MM.1S (cell line): ENCODE measurements around the gene DOK6.

ENCODE experiments used
- DNase-seq: peaks from one replicate; pipeline ENCODE4 v3.0.0-alpha.2; 2015
- H2AFZ ChIP-seq: fragments of 300-600 bp; sonication (generic); 2 replicates; pipeline ENCODE4 v1.6.0; 2016; ENCODE audit warnings: antibody characterized with exemption, low read length
- H3F3A ChIP-seq: fragments of 300-600 bp; sonication (generic); 2 replicates; pipeline ENCODE4 v1.6.1; 2016; ENCODE audit warnings: mild to moderate bottlenecking, antibody characterized with exemption, low read length, moderate library complexity, mixed read lengths; ENCODE audit not compliant: insufficient read depth
- H3K27ac ChIP-seq: fragments of 300-600 bp; sonication (generic); 2 replicates; pipeline ENCODE4 v1.5.1; 2016; ENCODE audit warnings: mild to moderate bottlenecking, low read length
- H3K27me3 ChIP-seq: fragments of 300-600 bp; sonication (generic); replicated peaks from 2 replicates; pipeline ENCODE4 v1.6.0; 2016; ENCODE audit warnings: low read length; ENCODE audit not compliant: insufficient read depth
- H3K36me3 ChIP-seq: fragments of 300-600 bp; sonication (generic); replicated peaks from 2 replicates; pipeline ENCODE4 v1.6.1; 2016; ENCODE audit warnings: mild to moderate bottlenecking, low read length, mixed read lengths; ENCODE audit not compliant: insufficient read depth
- H3K4me1 ChIP-seq: fragments of 300-600 bp; sonication (generic); 2 replicates; pipeline ENCODE4 v1.6.1; 2016; ENCODE audit warnings: low read length, mixed read lengths
- H3K4me2 ChIP-seq: fragments of 300-600 bp; sonication (generic); 2 replicates; pipeline ENCODE4 v1.6.0; 2016; ENCODE audit warnings: low read depth, low read length
- H3K4me3 ChIP-seq: fragments of 300-600 bp; sonication (generic); 2 replicates; pipeline ENCODE4 v1.5.1; 2016; ENCODE audit warnings: low read length, mixed read lengths
- H3K79me2 ChIP-seq: fragments of 300-600 bp; sonication (generic); 2 replicates; pipeline ENCODE4 v1.6.1; 2016; ENCODE audit warnings: mixed run types, low read length, mixed read lengths
- H3K9ac ChIP-seq: fragments of 300-600 bp; sonication (generic); 2 replicates; pipeline ENCODE4 v1.6.1; 2016; ENCODE audit warnings: low read length, mixed read lengths
- H3K9me2 ChIP-seq: fragments of 300-600 bp; sonication (generic); replicated peaks from 2 replicates; pipeline ENCODE4 v1.6.1; 2016; ENCODE audit warnings: mild to moderate bottlenecking, low read length, mixed read lengths; ENCODE audit not compliant: insufficient read depth
- H3K9me3 ChIP-seq: fragments of 300-600 bp; sonication (generic); replicated peaks from 2 replicates; pipeline ENCODE4 v1.6.1; 2016; ENCODE audit warnings: mild to moderate bottlenecking, low read length, mixed read lengths; ENCODE audit not compliant: insufficient read depth
- H4K20me1 ChIP-seq: fragments of 300-600 bp; sonication (generic); 2 replicates; pipeline ENCODE4 v1.6.1; 2016; ENCODE audit warnings: mild to moderate bottlenecking, low read length, moderate library complexity, mixed read lengths; ENCODE audit not compliant: insufficient read depth
- EZH2 ChIP-seq: fragments of 300-600 bp; sonication (generic); optimal IDR thresholded peaks from 2 replicates; pipeline ENCODE3; 2017; ENCODE audit warnings: low read depth, mild to moderate bottlenecking, antibody characterized with exemption, low read length, mixed read lengths
- EZH2phosphoT487 ChIP-seq: fragments of 300-600 bp; sonication (generic); IDR thresholded peaks from 2 replicates; pipeline ENCODE4 v1.6.1; 2018; ENCODE audit warnings: antibody characterized with exemption, low read length
- TF ChIP-seq, protein P1 (sequence below): fragments of 300-600 bp; sonication (generic); IDR thresholded peaks from 2 replicates; pipeline ENCODE4 v1.5.1; 2016; ENCODE audit warnings: antibody characterized with exemption, low read length, mixed read lengths

The DOK6 gene

DNA sequence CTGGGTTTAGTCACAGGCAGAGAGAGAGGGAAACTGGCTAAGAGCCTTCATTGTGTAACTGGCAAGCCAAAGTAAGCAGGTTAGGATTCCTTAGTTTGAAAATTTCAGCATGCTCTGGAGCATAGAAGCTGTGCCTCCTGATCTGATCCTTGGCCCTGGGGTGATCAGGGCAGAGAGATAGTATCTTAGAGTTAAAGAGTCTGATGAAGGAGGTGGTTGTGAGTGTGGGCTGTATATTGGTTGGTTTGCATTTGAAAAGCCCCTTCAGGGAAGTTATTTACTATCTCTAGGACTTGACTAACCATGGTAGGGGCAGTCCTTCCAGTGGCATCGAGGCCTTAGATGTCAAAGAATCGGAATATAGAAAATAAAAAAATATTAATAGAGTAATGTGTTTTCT, 316.9 kb downstream of the DOK6 start:
- Histone ChIP-seq H3K79me2 (no peaks in the 10 kb centered on the region), H3K4me2 (no peak overlapping the region), H3K36me3 (no peaks in the 10 kb centered on the region), H3K27ac (no peak overlapping the region), H3K4me3 (no peak overlapping the region), H3K9ac (no peak overlapping the region), H3K9me3 (0 out of 2 replicates have a peak, but pooled peaks cover 3% of the 10 kb centered on the region), H3F3A (no peaks in the 10 kb centered on the region), H3K27me3 (no peaks in the 10 kb centered on the region), H3K9me2 (no peaks in the 10 kb centered on the region), H4K20me1 (no peaks in the 10 kb centered on the region), H2AFZ (no peak overlapping the region), H3K4me1 (no peaks in the 10 kb centered on the region)
- TF ChIP-seq, protein P1, sequence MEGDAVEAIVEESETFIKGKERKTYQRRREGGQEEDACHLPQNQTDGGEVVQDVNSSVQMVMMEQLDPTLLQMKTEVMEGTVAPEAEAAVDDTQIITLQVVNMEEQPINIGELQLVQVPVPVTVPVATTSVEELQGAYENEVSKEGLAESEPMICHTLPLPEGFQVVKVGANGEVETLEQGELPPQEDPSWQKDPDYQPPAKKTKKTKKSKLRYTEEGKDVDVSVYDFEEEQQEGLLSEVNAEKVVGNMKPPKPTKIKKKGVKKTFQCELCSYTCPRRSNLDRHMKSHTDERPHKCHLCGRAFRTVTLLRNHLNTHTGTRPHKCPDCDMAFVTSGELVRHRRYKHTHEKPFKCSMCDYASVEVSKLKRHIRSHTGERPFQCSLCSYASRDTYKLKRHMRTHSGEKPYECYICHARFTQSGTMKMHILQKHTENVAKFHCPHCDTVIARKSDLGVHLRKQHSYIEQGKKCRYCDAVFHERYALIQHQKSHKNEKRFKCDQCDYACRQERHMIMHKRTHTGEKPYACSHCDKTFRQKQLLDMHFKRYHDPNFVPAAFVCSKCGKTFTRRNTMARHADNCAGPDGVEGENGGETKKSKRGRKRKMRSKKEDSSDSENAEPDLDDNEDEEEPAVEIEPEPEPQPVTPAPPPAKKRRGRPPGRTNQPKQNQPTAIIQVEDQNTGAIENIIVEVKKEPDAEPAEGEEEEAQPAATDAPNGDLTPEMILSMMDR: no peak
- TF ChIP-seq EZH2phosphoT487 (no peak), EZH2 (no peak)
- DNase-seq: no peak

DNA sequence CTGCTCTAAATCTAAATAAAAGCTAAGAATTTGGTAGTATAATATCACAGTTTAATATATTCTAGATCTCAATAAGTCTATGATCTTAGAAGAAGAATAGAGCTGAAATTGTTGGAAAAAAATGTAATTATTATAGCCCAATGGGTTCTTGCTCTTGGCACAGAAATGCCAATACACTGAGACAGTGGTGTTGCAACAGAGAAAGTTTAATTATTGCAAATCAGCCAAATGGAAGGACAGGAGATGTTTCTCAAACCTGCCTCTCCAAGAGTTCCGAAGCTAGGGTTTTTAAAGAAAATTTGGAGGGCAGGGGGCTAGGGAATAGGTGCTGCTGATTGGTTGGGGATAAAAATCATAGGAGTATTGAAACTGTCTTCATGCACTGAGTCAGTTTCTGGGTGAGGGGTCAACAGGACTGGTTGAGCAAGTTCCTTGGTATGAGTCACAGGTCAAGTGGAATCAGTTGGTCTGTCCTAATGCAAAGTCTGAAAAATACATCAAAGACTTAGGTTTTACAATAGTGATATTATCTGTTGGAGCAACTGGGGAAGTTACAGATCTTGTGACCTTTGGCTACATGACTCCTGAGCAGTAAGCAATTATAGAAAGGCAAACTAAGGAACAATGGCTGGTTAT, 318.3 kb downstream of the DOK6 start:
- no peak for DNase-seq
- Histone ChIP-seq H3F3A (no peaks in the 10 kb centered on the region), H3K36me3 (no peaks in the 10 kb centered on the region), H3K9me3 (0 out of 2 replicates have a peak, but pooled peaks cover 3% of the 10 kb centered on the region), H3K9me2 (no peaks in the 10 kb centered on the region), H3K4me2 (no peak overlapping the region), H3K27me3 (no peaks in the 10 kb centered on the region), H3K27ac (no peak overlapping the region), H2AFZ (no peak overlapping the region), H4K20me1 (no peaks in the 10 kb centered on the region), H3K79me2 (no peaks in the 10 kb centered on the region), H3K9ac (no peak overlapping the region), H3K4me3 (no peak overlapping the region), H3K4me1 (no peaks in the 10 kb centered on the region)
- TF ChIP-seq EZH2 (no peak), EZH2phosphoT487 (no peak)
- TF ChIP-seq, protein P1: no peak

DNA sequence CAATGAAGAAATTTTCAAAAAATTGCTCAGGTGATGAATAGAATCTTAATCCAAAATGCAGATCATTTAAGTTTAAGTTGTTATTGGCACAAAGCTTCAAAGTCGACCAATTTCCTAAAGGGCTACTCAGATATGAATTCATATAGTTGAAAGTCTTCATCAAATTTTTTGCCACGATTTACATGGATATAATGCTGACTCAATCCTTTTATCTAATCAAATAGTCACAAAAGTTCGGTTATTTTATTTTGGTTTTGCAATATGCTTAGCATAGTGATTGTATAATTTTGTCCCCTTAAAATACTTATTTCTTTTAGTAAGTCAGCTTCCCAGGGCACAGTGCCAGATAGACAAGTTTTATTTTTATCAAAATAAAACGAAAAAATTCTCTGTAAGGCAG, 319.7 kb downstream of the DOK6 start:
- H3K4me2 ChIP-seq: no peak overlapping the region
- no peak overlapping the region for H3K27ac ChIP-seq
- no peak for DNase-seq
- no peak overlapping the region for H3K4me3 ChIP-seq
- H3K9me2 ChIP-seq: no peaks in the 10 kb centered on the region
- 0 out of 2 replicates have a peak, but pooled peaks cover 3% of the 10 kb centered on the region for H3K9me3 ChIP-seq
- no peak for TF ChIP-seq EZH2
- no peak for TF ChIP-seq EZH2phosphoT487
- TF ChIP-seq, protein P1: no peak
- no peaks in the 10 kb centered on the region for H3K79me2 ChIP-seq
- H3K4me1 ChIP-seq: no peaks in the 10 kb centered on the region
- no peaks in the 10 kb centered on the region for H3K36me3 ChIP-seq
- H4K20me1 ChIP-seq: no peaks in the 10 kb centered on the region
- H3F3A ChIP-seq: no peaks in the 10 kb centered on the region
- no peak overlapping the region for H3K9ac ChIP-seq
- H2AFZ ChIP-seq: no peak overlapping the region
- H3K27me3 ChIP-seq: no peaks in the 10 kb centered on the region
